NCI-H69 (cell line): ENCODE data around the gene HILPDA.
"Not testable (repeated sequence)": the region's sequence is repeated elsewhere in the genome, so short reads cannot be mapped to it uniquely, and the experiment has no call there.

ENCODE experiments used
- DNase-seq: peaks from one replicate; lab custom pipeline; 2025; lab: John Stamatoyannopoulos, UW

HILPDA gene

DNA sequence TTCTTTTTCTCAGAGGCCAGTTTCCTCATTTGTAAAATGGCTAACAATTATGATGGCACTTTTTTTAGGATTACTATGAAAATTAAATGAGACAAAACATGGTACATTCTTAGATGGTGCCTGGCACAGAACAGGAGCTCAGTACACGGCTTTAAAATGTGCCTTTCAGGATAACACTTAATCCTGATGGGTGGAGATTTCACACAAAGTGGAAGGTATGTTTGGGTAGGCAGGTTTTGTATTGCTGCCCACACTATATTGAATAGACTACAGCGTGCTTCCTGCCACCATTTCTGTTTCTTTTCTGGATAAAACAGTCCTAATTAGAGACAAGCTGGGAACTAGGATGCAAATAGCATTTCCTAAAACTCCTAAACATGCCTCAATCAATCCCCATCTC is 23.9 kb upstream of the HILPDA start:
- DNase-seq = no peak

DNA sequence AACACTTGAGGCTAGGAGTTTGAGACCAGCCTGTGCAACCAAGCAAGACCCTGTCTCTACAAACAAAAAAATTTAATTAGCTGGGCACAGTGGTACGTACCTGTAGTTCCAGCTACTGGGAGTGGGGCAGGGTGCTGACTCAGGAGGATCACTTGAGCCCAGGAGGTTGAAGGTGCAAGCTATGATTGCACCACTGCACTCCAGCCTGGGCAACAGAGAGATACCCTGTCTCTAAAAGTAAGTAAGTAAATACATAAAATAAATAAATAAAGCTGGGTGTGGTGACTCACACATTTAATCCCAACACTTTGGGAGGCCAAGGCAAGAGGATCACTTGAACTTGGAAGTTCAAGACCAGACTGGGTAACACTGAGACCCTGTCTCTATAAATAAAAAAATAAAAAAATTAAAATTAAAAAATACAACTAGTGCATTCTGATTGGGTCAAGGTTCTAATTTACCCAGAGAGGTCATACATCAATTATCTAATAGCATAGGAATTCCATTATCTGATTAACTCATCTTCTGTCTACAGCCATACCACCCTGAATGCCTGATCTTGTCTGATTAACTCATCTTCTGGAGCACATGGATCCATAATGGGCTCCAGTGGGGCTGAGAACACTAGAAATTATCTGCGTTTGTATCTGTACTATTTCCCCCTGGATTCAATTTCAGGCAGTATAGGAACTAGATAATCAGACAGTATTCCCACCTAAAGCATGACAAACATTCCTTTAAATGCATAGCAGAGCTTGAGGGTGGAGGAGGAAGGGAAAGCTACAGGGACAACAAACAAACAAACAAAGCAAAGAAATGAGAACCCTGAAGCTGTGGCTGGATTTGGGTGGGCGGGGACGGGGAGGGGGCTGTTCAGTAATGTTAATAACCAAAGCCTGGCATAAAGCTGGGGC is 21.0 kb upstream of the HILPDA start:
- DNase-seq = no peak

GRCh38 chr7:128435327-128435686 is 20.4 kb upstream of the HILPDA start:
- peak; percentile 40 for DNase-seq

DNA sequence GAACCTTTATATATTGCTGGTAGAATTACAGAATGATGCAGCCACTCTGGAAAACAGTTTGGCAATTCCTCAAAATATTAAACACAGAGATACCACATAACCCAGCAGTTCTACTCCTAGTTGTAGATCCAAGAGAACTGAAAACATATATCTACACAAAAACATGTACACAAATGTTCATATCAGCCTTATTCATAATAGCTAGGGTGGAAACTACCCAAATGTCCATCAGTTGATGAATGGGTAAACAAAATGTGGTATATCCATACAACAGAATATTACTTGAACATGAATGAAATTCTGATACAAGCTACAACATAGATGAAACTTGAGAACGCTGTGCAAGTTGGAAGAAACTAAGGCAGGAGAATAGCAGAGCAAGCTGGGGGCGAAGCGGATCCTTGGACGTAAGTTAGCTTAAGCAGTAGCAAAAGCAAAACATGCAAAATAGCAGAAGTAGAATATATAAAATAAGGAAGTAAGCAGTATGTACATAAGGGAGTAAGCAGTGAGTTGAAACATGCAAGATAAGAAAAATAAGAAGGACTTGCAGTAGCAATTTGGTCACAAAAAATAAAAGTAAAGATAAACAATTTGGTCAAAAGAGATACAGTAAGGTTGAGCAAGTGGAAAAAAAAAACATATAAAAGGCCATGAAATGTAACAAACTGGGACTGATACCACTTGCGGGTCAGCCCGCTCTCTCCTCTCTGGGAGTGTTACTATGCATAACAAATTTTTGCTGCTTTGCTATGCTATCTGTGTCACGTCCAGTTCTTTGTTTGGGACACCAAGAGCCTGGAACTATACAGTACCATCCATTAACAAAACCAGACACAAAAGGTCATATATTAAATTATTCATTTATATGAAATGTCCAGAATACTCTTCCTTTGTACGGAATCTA is 18.0 kb upstream of the HILPDA start:
- DNase-seq = no peak

DNA sequence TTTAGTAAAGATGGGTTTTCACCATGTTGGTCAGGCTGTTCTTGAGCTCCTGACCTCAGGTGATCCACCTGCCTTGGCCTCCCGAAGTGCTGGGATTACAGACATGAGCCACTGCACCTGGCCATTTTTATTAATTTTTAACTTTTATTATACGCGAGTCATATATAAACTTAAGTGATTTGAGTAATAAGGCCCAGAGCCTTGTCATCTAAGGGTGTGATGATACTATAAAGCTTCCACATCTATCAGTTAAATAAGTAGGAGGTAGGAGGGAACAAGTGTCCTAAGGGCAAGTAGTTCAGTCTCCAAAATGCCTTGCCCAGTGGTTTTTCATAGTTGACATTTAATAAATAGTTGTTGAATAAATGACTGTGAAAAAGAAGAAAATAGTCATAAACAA is 13.3 kb upstream of the HILPDA start:
- DNase-seq = no peak

GRCh38 chr7:128443831-128444600 is 11.7 kb upstream of the HILPDA start:
- peak; percentile 93 for DNase-seq

DNA sequence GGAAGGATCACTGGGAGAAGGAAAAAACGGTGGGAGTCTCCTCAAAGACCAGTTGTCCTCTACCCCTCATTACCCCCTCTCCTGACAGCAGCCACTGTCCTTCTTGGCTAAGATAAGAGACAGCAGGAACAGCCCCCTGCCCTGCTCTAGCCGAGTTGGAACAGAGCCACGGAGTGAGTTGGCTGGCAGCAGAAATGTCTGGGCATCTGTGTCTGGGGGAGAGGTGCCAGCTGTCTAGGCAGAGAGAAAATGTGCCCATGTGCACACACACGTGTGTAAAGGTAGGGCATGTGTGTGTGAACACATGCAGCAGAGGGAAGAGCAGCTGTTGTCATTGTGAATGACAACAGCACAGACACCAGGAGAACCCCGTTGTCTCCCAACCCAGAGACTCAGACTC is 9.4 kb upstream of the HILPDA start:
- DNase-seq = peak; percentile 87

- DNase-seq = no peak
These were observed 7.6 kb upstream of the HILPDA start for GRCh38 chr7:128447941-128448564.

- DNase-seq = no peak
These were observed 6.9 kb upstream of the HILPDA start for GRCh38 chr7:128448751-128449302.

GRCh38 chr7:128450409-128450808 is 5.3 kb upstream of the HILPDA start:
- DNase-seq = no peak

DNA sequence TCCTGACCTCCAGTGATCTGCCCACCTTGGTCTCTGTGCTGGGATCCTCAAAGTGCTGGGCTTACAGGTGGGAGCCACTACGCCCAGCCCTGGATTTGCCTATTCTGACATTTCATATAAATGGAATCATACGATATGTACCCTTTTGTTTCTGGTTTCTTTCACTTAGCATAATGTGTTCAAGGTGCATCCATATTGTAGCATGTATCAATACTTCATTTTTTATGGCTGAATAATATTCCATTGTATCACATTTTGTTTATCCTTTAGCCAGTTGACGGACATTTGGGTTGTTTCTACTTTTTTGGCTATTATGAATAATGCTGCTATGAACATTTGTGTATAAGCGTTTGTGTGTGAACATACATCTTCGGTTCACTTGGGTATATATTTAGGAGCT is 4.8 kb upstream of the HILPDA start:
- DNase-seq = no peak

DNA sequence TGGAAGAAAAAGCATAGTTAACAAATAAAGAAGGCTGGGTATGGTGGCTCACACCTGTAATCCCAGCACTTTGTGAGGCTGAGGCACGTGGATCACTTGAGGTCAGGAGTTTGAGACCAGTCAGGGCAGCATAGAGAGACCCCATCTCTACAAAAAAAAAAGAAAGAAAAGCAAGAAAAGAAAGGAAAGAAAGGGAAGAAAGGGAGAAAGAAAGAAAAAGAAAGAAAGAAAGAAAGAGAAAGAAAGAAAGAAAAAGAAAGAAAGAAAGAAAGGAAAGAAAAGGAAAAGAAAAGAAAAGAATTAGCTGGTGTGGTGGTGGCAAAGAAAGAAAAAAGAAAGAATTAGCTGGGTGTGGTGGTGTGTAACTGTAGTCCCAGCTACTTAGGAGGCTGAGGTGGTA is 3.1 kb upstream of the HILPDA start:
- DNase-seq = no peak

- peak; percentile 59 for DNase-seq
These were observed 1.6 kb upstream of the HILPDA start for GRCh38 chr7:128453836-128454804.

GRCh38 chr7:128454808-128455542 is 703 bp upstream of the HILPDA start:
- peak; percentile 55 for DNase-seq

GRCh38 chr7:128456255-128456725 is 612 bp downstream of the HILPDA start:
- peak; percentile 66 for DNase-seq

DNA sequence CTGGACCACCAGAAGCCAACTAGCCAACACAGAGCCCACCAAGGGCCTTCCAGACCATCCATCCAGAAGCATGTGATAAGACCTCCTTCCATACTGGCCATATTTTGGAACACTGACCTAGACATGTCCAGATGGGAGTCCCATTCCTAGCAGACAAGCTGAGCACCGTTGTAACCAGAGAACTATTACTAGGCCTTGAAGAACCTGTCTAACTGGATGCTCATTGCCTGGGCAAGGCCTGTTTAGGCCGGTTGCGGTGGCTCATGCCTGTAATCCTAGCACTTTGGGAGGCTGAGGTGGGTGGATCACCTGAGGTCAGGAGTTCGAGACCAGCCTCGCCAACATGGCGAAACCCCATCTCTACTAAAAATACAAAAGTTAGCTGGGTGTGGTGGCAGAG is 1.7 kb downstream of the HILPDA start:
- DNase-seq = not testable (repeated sequence)

GRCh38 chr7:128458956-128459355 is 3.3 kb downstream of the HILPDA start:
- peak; percentile 39 for DNase-seq

- DNase-seq = peak; percentile 80
These were observed 3.8 kb downstream of the HILPDA start for GRCh38 chr7:128459394-128459878.

- no peak for DNase-seq
These were observed 6.8 kb downstream of the HILPDA start for GRCh38 chr7:128462460-128462859.
